ENCODE results near the gene PTPN7. TPM values are rescaled to one million over a fixed set of nuclear protein-coding genes. Genes with fewer than 3 reads are reported as not detected.
A peak's percentile ranks its signal among the peaks of the same experiment; 100 is the strongest.
"Not testable (repeated sequence)": the region's sequence is repeated elsewhere in the genome, so short reads cannot be mapped to it uniquely, and the experiment has no call there.

PTPN7 gene
- total RNA-seq, 2 donors from 2014 or later: 1.3 to 1.9 TPM

DNA sequence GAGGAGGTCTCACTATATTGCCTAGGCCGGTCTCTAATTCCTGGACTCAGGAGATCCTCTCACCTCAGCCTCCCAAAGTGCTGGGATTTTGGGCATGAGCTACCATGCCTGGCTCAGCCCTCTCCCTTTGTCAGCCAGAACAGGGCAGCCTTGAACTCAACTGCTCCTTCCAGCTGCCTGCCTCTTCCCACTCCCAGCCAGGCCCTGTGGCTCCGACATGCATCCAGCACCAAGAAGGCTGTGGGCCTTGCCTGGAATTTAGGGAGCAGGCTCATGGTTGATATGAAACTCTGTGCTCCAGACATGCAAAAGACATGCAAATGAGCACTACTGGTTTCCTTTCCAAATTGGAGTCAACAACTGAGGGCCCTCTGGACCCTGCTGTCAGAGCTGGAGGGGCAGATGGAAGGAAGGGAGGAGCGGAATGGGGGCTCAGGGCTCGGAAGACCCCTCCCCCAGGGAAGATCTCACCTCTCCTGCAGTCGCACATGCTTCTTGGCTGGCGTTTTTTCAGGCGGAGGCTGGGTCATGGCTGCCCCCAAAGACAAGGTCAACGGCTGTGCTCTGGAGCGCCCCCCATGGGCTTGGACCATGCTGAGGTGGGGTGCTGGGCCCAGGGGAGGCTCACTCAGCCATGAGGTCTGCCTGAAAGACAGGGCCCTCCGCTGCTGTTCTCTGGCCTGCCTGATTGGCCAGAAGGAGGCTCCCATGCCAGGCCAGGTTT, 1.4 kb downstream of the PTPN7 start:
- ATAC-seq (no peak), DNase-seq (no peak)
- intact Hi-C loops (cut with DNase I): no loop called here

DNA sequence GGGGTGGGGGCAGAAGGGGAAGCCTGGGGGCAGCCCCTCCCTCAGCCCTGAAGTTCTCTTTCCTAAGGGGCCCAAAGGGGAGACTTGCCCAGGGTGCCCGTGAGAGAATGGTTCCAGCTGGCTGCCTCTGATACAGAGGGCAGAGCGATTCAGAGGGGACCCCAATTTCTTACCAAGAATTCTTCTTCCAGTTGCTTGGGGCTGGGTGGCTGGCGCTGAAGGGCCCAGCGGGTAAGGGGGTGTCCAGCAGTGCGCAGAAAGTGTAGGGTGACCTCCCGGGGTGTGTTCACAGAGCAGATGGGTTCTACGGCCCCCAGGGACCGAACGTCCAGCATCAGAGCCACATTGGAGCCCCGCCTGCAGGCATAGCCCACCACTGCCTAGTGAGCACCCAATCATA, 2.5 kb downstream of the PTPN7 start:
- intact Hi-C loops (cut with DNase I): no loop called here
- DNase-seq: no peak
- ATAC-seq: no peak

DNA sequence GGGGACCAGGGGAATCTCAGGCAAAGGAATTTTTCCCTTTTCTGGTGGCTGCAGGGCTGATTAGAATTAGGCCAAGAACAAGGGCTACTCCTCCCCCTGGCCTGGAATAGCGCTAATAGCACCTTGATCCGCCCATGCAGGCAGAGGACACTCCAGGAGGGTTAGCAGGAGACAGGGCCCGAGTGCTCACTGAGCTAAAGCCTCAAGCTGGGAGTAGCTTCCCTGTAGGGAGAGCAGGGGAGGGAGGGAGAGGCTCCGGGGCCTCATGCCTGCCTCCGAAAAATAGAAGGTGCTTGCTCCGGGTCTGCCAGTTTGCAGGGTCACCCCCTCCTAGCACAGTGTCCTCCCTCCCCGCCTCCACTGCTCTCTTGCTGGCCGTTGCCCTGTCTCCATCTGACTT, 3.8 kb downstream of the PTPN7 start:
- DNase-seq: no peak
- intact Hi-C loops (cut with DNase I): no loop called here
- ATAC-seq: no peak

DNA sequence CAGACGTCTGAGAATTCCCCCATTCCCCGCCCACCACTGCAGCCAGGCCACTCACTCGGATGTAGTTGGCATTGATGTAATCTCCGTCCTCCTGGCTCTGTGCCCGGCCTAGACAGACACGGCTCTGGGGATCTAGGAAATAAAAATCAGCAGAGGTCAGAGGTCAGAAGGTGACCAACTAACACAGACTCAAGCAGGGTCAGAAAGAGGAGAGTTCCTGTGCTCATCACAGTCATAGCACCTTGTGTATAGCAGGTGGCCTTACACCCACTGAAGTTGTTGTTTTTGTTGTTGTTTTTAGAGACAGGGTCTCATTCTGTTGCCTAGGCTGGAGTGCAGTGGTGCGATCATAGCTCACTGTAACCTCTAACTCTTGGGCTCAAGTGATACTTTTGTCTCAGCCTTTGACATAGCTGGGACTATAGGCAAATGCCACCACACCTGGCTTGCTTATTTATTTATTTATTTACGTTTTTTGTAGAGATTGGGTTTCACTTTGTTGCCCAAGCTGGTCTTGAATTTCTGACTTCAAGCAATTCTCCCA, 4.9 kb downstream of the PTPN7 start:
- ATAC-seq (peak in 1 of 2 donors; percentile 38), DNase-seq (peak; percentile 62)
- intact Hi-C loops (cut with DNase I): no loop called here

DNA sequence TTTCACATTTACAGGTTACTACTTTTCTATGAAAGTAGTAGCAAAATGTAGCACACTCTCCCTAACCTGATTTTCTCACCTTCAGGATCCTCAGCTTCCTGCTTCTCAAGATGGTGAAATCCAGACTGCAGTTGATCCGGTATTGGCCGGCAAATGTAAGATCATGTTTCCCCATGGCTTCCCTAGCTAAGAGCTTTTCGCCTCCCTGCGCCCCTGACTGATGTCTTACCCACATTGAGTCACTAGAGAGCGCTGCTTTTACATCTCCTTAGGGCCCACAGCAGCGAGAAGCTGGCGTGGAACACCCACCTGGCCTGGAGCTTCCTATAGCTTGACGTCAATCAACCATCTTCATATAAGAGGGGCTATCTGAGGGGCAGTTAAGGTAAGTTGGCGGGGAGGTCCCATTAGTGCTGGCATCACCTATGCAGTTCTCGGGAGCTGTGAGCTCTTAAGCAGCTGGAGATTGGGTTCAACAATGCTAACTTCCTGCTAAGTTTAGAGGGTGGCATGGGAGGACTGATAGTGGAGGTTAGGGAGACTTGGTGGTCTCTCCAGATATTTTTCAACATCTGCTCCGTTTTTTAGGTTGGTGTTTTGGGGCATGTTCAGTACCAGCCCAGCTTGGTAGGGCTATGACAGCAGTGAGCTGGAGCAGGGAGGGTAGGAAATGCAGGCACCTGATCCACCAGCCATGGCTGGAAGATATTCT, 5.5 kb downstream of the PTPN7 start:
- DNase-seq (no peak), ATAC-seq (peak; percentile 38 to 56)
- intact Hi-C loops (cut with DNase I): no loop called here

DNA sequence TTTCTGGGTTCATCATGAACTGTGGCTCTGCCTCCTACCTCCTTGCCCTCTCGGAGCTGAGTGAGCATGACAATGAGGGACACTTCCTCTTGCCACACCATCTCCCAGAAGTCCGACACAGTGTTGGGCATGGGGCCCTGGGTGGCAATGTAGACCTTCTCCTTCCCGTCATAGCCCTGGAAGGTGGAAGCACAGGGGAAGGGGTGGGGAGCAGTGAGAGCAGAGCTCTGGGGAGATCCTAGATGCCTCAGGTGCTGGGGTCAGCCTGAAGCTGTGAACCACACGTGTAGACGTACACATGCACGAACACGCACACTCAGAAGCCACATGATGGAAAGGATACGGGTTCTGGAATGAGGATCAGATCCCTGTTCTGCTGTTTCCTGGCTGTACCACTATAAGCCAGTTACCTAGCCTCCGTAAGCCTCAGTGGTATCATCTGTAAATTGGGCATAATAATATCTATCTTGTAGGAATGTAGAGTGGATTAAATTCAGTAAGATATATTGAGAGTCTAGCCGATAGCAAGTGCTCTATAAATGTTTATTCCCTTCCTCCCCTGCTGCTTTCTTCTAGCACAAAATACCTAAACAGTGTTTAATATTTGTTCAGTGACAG, 6.1 kb downstream of the PTPN7 start:
- no peak for ATAC-seq
- intact Hi-C loops (cut with DNase I): no loop called here
- DNase-seq: no peak

DNA sequence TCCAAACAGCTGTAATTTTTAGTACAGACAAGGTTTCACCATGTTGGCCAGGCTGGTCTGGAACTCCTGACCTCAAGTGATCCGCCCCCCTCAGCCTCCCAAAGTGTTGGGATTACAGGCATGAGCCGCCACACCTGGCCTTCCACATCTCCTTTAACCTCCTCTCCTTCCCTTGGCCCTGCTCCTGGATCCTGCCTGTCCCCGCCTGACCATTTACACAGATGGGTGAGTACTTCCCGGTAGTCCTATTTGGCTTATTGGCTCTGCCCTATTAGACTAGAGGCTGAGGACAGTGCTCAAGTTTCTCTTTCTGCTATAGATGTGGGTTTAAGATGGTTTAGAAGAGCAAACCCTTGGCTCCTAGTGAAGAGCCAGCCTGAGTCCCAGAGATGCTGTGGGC, 7.1 kb downstream of the PTPN7 start:
- DNase-seq: no peak
- intact Hi-C loops (cut with DNase I): no loop called here
- ATAC-seq: no peak

DNA sequence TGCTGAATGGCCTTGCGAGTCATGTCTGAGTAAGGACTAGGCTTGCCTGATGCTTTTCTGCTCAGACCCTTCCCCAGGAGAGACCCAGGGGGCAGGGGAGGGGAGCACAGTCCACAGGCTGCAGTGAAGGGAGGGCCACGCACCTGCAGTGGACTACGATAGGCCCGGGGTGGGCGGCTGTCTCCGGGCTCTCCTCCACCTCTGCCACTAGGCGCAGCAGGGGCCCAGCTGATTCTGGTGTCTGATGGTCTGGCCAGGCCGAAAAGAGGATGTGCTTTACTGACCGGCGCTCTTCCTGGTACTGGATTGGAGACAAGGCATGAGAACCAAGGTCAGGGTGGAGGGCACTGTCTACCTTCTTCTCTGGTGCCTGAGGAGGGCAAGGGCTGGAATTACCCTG, 8.0 kb downstream of the PTPN7 start:
- DNase-seq: no peak
- ATAC-seq: no peak
- intact Hi-C loops (cut with DNase I): no loop called here

DNA sequence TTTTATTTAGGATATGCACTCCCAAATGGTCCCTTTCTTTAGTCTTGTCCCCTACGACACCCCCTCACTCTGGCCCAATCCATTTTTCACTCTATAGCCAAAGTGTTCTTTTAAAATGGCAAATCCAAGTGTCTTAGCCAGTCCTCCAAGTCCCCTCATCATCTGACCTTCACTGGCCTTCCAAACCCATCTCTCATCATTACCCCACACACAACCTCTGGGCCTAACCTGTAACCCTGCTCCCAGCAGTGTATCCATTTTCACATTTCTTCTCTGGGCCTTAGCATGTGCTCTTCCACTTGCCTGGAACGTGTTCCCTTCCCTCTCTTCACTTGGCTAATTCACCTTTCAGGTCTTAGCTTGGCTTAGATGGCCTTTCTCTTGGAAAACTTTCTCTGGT, 9.4 kb downstream of the PTPN7 start:
- DNase-seq (no peak), ATAC-seq (no peak)
- intact Hi-C loops (cut with DNase I): no loop called here

DNA sequence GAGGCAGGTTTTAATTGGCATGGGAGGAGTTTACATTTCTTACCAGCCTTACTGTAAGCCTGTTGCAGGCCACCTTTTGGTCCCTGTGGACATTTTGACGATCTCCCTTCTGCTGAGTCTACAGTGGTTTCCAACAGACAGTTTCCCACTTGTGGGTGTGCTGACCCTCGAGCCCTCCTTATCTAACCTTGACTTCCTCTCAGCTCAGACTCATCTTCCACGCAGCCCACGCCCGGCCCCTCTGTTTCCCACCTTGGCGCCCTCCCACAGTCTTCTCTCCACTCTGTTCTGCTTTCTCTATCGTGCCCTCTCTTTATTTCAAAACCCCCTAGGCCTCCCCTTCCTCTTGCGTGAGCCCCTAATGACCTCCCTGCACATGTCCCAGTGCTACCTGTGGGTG, 9.8 kb downstream of the PTPN7 start:
- intact Hi-C loops (cut with DNase I): no loop called here
- no peak for ATAC-seq
- DNase-seq: no peak

DNA sequence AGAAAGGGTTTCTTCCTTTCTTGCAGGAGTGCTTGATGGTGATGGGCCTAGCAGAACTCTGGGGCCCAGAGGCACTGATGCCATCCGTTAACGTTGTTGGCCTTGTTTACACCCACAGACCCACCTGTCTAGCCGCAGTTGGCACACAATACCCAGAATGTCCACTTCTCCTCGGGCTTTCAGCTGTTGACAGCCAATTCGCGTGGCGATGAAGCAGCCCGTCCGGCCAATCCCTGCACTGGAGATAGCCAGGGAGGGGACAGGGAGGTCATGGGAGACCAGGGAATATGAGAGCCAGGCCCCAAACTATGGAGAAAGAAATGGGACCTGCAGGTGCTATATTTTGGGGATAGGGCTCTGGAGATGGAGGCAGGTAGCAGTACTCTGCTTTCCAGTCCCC, 10.2 kb downstream of the PTPN7 start:
- intact Hi-C loops (cut with DNase I): no loop called here
- no peak for ATAC-seq
- no peak for DNase-seq

DNA sequence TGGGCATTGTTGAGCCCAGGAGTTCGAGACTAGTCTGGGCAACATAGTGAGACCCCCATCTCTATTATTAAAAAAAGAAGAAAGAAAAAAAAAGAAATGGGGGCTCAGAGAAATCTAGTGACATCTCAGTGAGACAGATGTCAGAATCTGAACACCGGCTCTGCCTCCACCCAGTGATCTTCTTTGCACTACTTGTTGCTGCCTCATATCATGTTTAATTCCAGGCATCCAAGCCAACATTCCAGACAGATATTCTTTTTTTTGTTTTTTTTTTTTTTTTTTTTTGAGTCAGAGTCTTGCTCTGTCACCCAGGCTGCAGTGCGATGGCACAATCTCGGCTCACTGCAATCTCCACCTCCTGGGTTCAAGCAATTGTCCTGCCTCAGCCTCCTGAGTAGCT, 10.8 kb downstream of the PTPN7 start:
- intact Hi-C loops (cut with DNase I): no loop called here
- DNase-seq (no peak), ATAC-seq (no peak)

DNA sequence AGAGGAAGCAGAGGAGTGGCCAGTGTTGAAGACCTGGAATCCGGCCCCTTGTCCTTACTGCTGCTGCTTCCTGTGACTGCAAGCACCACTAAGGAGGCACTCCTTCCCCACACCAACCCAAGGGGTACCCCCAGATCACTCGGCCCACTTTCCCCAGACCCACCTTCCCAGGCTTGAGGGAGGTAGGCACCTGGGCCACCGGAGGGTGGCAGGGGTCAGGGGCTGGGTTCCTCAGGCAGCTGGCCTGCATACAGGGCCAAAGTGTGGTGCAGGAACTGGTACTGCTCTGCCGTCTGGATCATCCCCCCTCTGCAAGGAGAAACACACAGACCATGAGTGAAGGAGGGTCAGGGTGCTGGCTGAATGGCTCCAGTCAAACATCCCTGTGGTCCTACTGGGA, 12.0 kb downstream of the PTPN7 start:
- ATAC-seq (no peak), DNase-seq (no peak)
- intact Hi-C loops (cut with DNase I): no loop called here

DNA sequence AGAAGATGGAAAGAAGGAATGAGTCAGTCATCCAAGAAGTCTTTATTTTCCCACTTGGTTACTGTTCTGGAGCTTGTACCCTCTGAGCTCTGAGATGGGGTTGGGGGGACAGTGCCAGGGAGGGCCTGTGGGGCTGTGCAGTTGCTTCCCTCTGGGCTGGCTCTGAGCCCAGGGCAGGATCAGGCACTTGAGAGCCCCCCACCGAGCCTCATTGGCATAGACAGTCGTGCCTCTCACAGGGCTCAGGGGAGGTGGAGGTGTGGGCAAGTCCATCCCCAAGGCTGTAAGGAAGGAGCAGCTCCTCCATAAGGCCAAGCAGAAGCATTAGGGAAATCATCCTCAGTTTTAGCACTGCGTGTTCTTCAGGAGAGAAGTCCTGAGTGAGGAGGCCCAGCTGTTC, 13.4 kb downstream of the PTPN7 start:
- no peak for ATAC-seq
- no peak for DNase-seq
- intact Hi-C loops (cut with DNase I): no loop called here

DNA sequence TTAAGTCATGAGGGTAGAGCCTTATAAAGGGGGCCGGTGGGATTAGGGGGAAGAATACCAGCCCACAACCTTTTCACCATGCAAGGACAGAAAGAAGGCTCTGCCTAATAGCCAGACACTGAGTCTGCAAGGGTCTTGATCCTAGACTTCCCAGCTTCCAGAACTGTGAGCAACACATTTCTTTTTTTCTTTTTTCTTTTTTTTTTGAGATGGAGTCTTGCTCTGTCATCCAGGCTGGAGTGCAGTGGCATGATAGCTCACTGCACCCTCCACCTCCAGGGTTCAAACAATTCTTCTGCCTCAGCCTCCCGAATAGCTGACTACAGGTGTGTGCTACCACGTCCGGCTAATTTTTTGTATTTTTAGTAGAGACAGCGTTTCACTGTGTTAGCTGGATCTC, 14.1 kb downstream of the PTPN7 start:
- ATAC-seq (no peak), DNase-seq (no peak)
- intact Hi-C loops (cut with DNase I): no loop called here

DNA sequence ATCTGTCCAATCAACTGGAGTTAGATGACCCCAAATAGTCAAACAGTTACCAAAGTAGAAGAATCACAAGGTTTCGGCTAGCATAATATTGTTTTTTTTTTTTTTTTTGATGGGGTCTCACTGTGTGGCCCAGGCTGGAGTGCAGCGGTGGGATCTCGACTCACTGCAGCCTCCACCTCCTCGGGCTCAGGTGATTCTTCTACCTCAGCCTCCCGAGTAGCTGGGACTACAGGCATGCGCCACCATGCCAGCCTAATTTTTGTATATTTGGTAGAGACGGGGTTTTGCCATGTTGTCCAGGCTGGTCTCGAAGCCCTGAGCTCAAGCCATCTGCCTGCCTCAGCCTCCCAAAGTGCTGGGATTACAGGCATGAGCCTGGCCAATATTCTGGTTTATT, 14.7 kb downstream of the PTPN7 start:
- ATAC-seq; intact Hi-C loops (cut with DNase I); DNase-seq: not testable (repeated sequence)

DNA sequence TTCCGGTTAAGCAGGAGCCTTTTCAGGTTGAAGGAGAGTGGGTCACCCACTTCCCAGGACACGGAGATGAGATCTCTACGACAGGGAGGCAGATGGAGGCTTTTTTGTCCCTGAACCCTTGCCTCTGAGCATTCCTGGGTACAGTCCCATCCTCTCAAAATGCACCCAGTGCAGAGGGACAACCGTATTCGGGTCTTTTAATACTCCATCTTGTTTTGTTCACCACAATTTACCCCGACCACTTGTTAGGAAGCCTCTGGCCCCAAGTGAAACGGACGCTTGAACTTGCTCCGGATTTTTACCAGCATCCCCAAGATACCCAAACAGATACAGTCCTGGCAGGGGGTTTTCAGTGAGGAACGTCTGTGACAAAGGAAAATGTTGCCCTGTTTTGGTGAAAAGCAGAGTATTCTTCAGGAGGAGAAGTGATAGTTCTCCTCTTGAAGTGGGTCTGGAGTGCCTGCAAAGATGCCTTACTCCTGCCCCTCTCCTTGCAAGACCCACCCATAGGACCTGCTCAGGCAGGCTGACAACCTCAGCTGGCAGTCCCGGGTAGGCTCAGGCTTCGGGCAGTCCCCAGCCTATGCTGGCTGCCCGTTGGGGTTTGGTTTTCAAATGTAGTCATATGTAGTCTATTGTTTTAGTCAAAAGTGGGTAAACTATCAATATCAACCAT, 15.2 kb downstream of the PTPN7 start:
- intact Hi-C loops (cut with DNase I): no loop called here
- DNase-seq (no peak), ATAC-seq (peak in 1 of 2 donors; percentile 4)

DNA sequence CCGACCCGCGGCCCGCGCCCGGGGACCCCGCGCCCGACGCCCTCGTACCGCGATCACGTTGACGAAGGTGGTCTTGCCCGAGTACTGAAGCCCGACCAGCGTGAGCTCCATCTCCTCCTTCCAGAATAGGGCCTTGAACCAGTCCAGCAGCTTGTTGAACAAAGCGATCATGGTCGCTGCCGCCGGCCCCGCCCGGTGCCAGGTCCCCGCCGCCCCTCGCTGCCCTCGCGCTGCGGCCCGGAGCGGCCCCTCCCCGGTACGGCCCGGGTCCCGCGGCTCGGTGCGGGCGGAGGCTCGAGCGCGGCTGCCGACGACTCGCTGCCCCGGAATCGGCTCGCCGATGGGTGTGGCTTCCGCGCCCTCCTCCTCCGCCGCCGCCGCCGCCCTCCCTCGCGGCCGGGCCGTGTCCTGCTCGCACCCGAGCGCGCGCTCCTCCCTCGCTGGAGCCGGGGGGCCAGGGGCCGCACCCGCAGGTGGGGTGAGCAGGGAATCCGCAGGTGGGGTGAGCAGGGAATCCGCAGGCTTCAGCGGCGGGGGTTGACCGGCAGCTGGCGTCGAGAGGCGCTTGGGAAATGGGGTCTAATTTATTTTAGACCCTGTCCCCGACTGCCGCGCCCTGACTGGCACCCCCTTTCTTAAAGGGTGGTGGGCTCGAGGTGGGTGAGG, 15.9 kb downstream of the PTPN7 start, which contains the start of gene ARL8A:
TSS of gene ARL8A (minus strand) at position 336 of the 666 bp plus-strand sequence. CDS start at position 171, 165 bp downstream.
- DNase-seq: peak; percentile 83
- ATAC-seq: peak; percentile 72 to 89
- intact Hi-C loops (cut with DNase I): no loop called here

DNA sequence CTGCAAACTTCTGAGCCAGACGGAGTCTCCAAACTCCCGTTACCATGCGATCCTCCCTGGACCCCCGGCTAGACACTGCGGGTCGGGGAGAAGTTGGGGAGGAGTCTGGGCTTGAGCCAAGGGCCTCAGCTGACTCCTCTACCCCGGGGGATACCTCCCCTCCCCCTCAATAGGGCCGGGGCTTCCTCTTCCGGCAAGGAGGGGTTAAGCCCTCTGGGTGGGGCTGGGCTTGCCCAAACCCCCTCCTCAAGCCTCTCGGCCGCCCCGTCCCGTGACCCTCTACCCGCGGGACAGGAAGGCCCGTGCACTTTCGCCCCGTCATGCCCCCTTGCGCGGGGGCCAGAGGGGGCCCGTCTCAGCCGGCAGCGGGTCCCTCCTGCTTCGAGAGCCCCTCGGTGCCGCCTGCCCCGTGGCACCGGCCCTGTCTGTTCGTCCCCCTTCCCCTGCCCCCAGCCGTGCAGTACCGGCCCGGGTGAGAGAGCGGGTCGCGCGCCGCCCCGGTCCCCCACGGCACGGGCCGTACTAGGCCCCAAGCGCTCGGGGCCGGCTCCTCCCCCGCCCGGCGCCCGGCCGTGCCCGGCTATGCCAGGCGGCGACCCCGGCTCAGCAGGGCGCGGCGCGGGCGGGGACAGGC, 16.5 kb downstream of the PTPN7 start:
- intact Hi-C loops (cut with DNase I): no loop called here
- DNase-seq (peak; percentile 59), ATAC-seq (peak; percentile 60 to 73)
